SK-N-SH (cell line): Measurements from ENCODE around the gene GALNT17. TPM values are rescaled to one million over a fixed set of nuclear protein-coding genes. Genes with fewer than 3 reads are reported as not detected.

Experiments used
- CTCF ChIA-PET: fragments of 300-600, 350-600 bp; formaldehyde crosslinking; extraction: SDS; loops from one replicate; lab custom pipeline; 2021; lab: Yijun Ruan, JAX
- POLR2A ChIA-PET: fragments of 350-600 bp; sonication (Branson Sonifier 250); formaldehyde crosslinking; extraction: SDS; loops from one replicate; lab custom pipeline; 2020; ENCODE audit warnings: antibody characterized with exemption, inconsistent platforms; lab: Yijun Ruan, JAX
- DNase-seq: peaks from one replicate; pipeline ENCODE4 v3.0.0; 2012
- H2AFZ ChIP-seq: fragments of 200-600 bp; sonication (generic); 2 replicates; pipeline ENCODE4 v1.8.1; 2016; ENCODE audit warnings: antibody characterized with exemption, mild to moderate bottlenecking, low read depth
- H3F3A ChIP-seq: fragments of 200-600 bp; sonication (generic); replicated peaks from 2 replicates; pipeline ENCODE3; 2016; ENCODE audit warnings: antibody characterized with exemption, mild to moderate bottlenecking; ENCODE audit not compliant: insufficient read depth
- H3K27ac ChIP-seq, 2 experiments: fragments of 200-500 bp in 1 of 2; fragments of 200-600 bp in 1 of 2; sonication (Bioruptor generic) in 1 of 2; sonication (generic), shearing (Covaris generic) in 1 of 2; 2 replicates each; pipeline versions ENCODE4 v1.5.1 to v1.6.1; 2014 to 2016; ENCODE audit warnings: low read depth in 2 of 2, inconsistent platforms in 1 of 2, low read length in 1 of 2, mild to moderate bottlenecking in 1 of 2, mixed read lengths in 1 of 2
- H3K27me3 ChIP-seq: fragments of 200-600 bp; sonication (generic), shearing (Covaris generic); 2 replicates; pipeline ENCODE4 v1.6.1; 2016; ENCODE audit warnings: mixed run types; ENCODE audit not compliant: insufficient read depth
- H3K36me3 ChIP-seq, 2 experiments: fragments of 200-500 bp in 1 of 2; fragments of 200-600 bp in 1 of 2; sonication (Bioruptor generic) in 1 of 2; sonication (generic) in 1 of 2; replicated peaks in 1 of 2; 2 replicates each; pipeline versions ENCODE3 to v1.5.1; 2014 to 2016; ENCODE audit warnings: low read length in 1 of 2, mild to moderate bottlenecking in 1 of 2; ENCODE audit not compliant: insufficient read depth in 2 of 2, control insufficient read depth in 1 of 2
- H3K4me1 ChIP-seq, 2 experiments: fragments of 200-500 bp in 1 of 2; fragments of 200-600 bp in 1 of 2; sonication (Bioruptor generic) in 1 of 2; sonication (generic), shearing (Covaris generic) in 1 of 2; 2 replicates each; pipeline versions ENCODE4 v1.5.1 to v1.6.1; 2014 to 2016; ENCODE audit warnings: low read depth in 1 of 2, low read length in 1 of 2, mixed run types in 1 of 2; ENCODE audit not compliant: insufficient read depth in 2 of 2, control insufficient read depth in 1 of 2
- H3K4me2 ChIP-seq: fragments of 200-600 bp; sonication (generic), shearing (Covaris generic); 2 replicates; pipeline ENCODE4 v1.6.1; 2017; ENCODE audit warnings: mixed run types
- H3K4me3 ChIP-seq, 2 experiments: fragments of 200-500 bp in 1 of 2; fragments of 200-600 bp in 1 of 2; sonication (Bioruptor generic) in 1 of 2; sonication (generic), shearing (Covaris generic) in 1 of 2; 2 replicates each; pipeline versions ENCODE4 v1.5.1 to v1.8.1; 2014 to 2016; ENCODE audit warnings: low read depth in 2 of 2, inconsistent platforms in 1 of 2, low read length in 1 of 2, mild to moderate bottlenecking in 1 of 2, mixed read lengths in 1 of 2, moderate library complexity in 1 of 2
- H3K79me2 ChIP-seq: fragments of 200-600 bp; sonication (generic); 2 replicates; pipeline ENCODE4 v1.8.1; 2017; ENCODE audit warnings: mild to moderate bottlenecking; ENCODE audit not compliant: insufficient read depth
- H3K9ac ChIP-seq: fragments of 200-600 bp; sonication (generic); 2 replicates; pipeline ENCODE4 v1.6.1; 2017; ENCODE audit warnings: mixed run types
- H3K9me2 ChIP-seq: fragments of 200-600 bp; sonication (generic); 2 replicates; pipeline ENCODE4 v1.6.1; 2017; ENCODE audit warnings: mixed run types
- H3K9me3 ChIP-seq: fragments of 200-600 bp; sonication (generic); 2 replicates; pipeline ENCODE4 v1.6.1; 2017; ENCODE audit warnings: mixed run types, mild to moderate bottlenecking, moderate library complexity
- H4K20me1 ChIP-seq: fragments of 200-600 bp; sonication (generic); 2 replicates; pipeline ENCODE4 v1.6.1; 2017; ENCODE audit warnings: mild to moderate bottlenecking, mixed run types; ENCODE audit not compliant: insufficient read depth
- EP300 ChIP-seq, 2 experiments: IDR thresholded peaks; 2 replicates each; pipeline versions ENCODE4 v1.4.0 to v1.6.1; 2012; ENCODE audit warnings: borderline replicate concordance in 1 of 2, low read depth in 1 of 2, low read length in 1 of 2
- FOXJ3 ChIP-seq: sonication (generic); formaldehyde crosslinking; IDR thresholded peaks from 2 replicates; pipeline ENCODE4 v1.5.1; 2020; ENCODE audit warnings: mild to moderate bottlenecking, missing genetic modification reagents
- NFIC ChIP-seq: IDR thresholded peaks from 2 replicates; pipeline ENCODE4 v1.4.0; 2012; ENCODE audit warnings: borderline replicate concordance
- NRF1 ChIP-seq: IDR thresholded peaks from 2 replicates; pipeline ENCODE4 v1.6.1; 2012; ENCODE audit warnings: low read depth, mild to moderate bottlenecking, low read length
- POLR2AphosphoS5 ChIP-seq: IDR thresholded peaks from 2 replicates; pipeline ENCODE4 v1.6.1; 2012; ENCODE audit warnings: low read depth, low read length
- RAD21 ChIP-seq: IDR thresholded peaks from 2 replicates; pipeline ENCODE4 v1.6.1; 2012; ENCODE audit warnings: mild to moderate bottlenecking, low read length
- RCOR1 ChIP-seq: fragments of 150-350 bp; IDR thresholded peaks from 2 replicates; pipeline ENCODE4 v1.6.1; 2017; ENCODE audit warnings: antibody characterized with exemption, low read length
- REST ChIP-seq: IDR thresholded peaks from 2 replicates; pipeline ENCODE4 v1.6.1; 2012; ENCODE audit warnings: mild to moderate bottlenecking, low read depth, low read length, moderate library complexity
- SIN3A ChIP-seq: IDR thresholded peaks from 2 replicates; pipeline ENCODE4 v1.6.1; 2012; ENCODE audit warnings: low read depth, mild to moderate bottlenecking, low read length, moderate library complexity, borderline replicate concordance
- USF2 ChIP-seq: fragments of 150-350 bp; IDR thresholded peaks from 2 replicates; pipeline ENCODE4 v1.6.1; 2017; ENCODE audit warnings: antibody characterized with exemption, low read length, low read depth, borderline replicate concordance
- ZBTB33 ChIP-seq: IDR thresholded peaks from 2 replicates; pipeline ENCODE4 v1.4.0; 2012; ENCODE audit warnings: low read depth, borderline replicate concordance
- WGBS: methylation state at CpG from one replicate; pipeline ENCODE4 v1.1.6; 2017; ENCODE audit warnings: low lambda C conversion rate; 5-methylcytosine and 5-hydroxymethylcytosine counted together
- polyA plus RNA-seq, 3 experiments: library from polyadenylated mRNA; depleted of rRNA; stranded (reverse); fragments of >200 nt; gene quantifications; 2 replicates each; pipeline ENCODE4 v1.2.3, GENCODE V29; 2012
- TF ChIP-seq, protein P1 (sequence below): IDR thresholded peaks from 2 replicates; pipeline ENCODE4 v1.4.0; 2012; ENCODE audit warnings: low read depth, borderline replicate concordance

GALNT17 gene
- polyA plus RNA-seq, 1 of the 3 experiments (the other 2 are of a cell fraction), result not detected

GRCh38 chr7:71687286-71687685, 555.3 kb downstream of the GALNT17 start:
- H2AFZ ChIP-seq, result no peak overlapping the region
- TF ChIP-seq REST, result no peak
- no peak for TF ChIP-seq ZBTB33
- TF ChIP-seq EP300 (IDR thresholded peaks at IDR 0.05; ENCODE audit: borderline replicate concordance in 1 of 2, low read depth in 1 of 2, low read length in 1 of 2), result no peak
- TF ChIP-seq SIN3A, result no peak
- TF ChIP-seq NFIC, result no peak
- TF ChIP-seq NRF1, result no peak
- no peak for TF ChIP-seq RAD21
- no peak for TF ChIP-seq POLR2AphosphoS5
- TF ChIP-seq RCOR1, result no peak
- TF ChIP-seq USF2, result no peak
- TF ChIP-seq, protein P1, sequence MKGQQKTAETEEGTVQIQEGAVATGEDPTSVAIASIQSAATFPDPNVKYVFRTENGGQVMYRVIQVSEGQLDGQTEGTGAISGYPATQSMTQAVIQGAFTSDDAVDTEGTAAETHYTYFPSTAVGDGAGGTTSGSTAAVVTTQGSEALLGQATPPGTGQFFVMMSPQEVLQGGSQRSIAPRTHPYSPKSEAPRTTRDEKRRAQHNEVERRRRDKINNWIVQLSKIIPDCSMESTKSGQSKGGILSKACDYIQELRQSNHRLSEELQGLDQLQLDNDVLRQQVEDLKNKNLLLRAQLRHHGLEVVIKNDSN, result no peak
- TF ChIP-seq FOXJ3 (CRISPR knock-in tag), result no peak
- TF ChIP-seq, all 33 proteins: peak for 0
- Histone ChIP-seq H3K79me2 (no peaks in the 10 kb centered on the region), H3K9me3 (no peaks in the 10 kb centered on the region; the same call in none of the 2 replicates), H4K20me1 (no peaks in the 10 kb centered on the region), H3K9ac (no peak overlapping the region), H3K27ac (no peak overlapping the region), H3K36me3 (no peaks in the 10 kb centered on the region), H3K4me3 (no peak overlapping the region), H3K27me3 (no peaks in the 10 kb centered on the region), H3K9me2 (no peaks in the 10 kb centered on the region), H3F3A (no peaks in the 10 kb centered on the region), H3K4me2 (no peak overlapping the region), H3K4me1 (no peaks in the 10 kb centered on the region)
- ChIA-PET CTCF (interaction anchor here (1.2 to 1.8 kb wide), 2 partner anchors 10 to 47 kb away, joined by 3 to 5 read pairs; no protein-coding TSS in a partner anchor), POLR2A (no interaction called here)
- 22% methylated on average over 12 of the region's 12 CpGs for WGBS
- no peak for DNase-seq
